DND-41 (cell line): Measurements from ENCODE around the gene TLNRD1.
A peak's percentile ranks its signal among the peaks of the same experiment; 100 is the strongest.

Experiments used
- ATAC-seq: fragments of 200-7000 bp; cut with Tn5 transposase; 3 replicates; pipeline ENCODE4 v1.9.1; 2021; ENCODE audit warnings: low read depth; ENCODE audit not compliant: insufficient read depth
- DNase-seq: peaks from one replicate; pipeline ENCODE4 v3.0.0-alpha.2; 2020
- H2AFZ ChIP-seq: 2 replicates; pipeline ENCODE4 v1.6.0; 2012; ENCODE audit warnings: low read depth, low read length
- H3K27ac ChIP-seq: 2 replicates; pipeline ENCODE4 v1.5.1; 2012; ENCODE audit warnings: low read length, inconsistent platforms
- H3K27me3 ChIP-seq: fragments of 200-600 bp; sonication (generic); 2 replicates; pipeline ENCODE4 v1.6.0; 2012; ENCODE audit warnings: low read length, mild to moderate bottlenecking, inconsistent platforms; ENCODE audit not compliant: insufficient read depth, poor library complexity
- H3K36me3 ChIP-seq: 2 replicates; pipeline ENCODE4 v1.5.1; 2012; ENCODE audit warnings: low read length, inconsistent platforms; ENCODE audit not compliant: insufficient read depth
- H3K4me1 ChIP-seq: 2 replicates; pipeline ENCODE4 v1.5.1; 2012; ENCODE audit warnings: mild to moderate bottlenecking, low read length; ENCODE audit not compliant: insufficient read depth
- H3K4me2 ChIP-seq: 2 replicates; pipeline ENCODE4 v1.6.0; 2012; ENCODE audit warnings: mild to moderate bottlenecking, moderate library complexity, low read length, inconsistent platforms; ENCODE audit not compliant: insufficient read depth
- H3K4me3 ChIP-seq, 2 experiments: fragments of 200-600 bp in 1 of 2; shearing (Covaris generic) in 1 of 2; 2 replicates each; pipeline ENCODE4 v1.5.1; 2012 to 2016; ENCODE audit warnings: inconsistent platforms in 2 of 2, low read length in 2 of 2, mild to moderate bottlenecking in 2 of 2, low read depth in 1 of 2, moderate library complexity in 1 of 2
- H3K79me2 ChIP-seq: 2 replicates; pipeline ENCODE4 v1.6.0; 2012; ENCODE audit warnings: low read length, inconsistent platforms; ENCODE audit not compliant: insufficient read depth
- H3K9ac ChIP-seq: 2 replicates; pipeline ENCODE4 v1.6.0; 2012; ENCODE audit warnings: low read depth, mild to moderate bottlenecking, inconsistent platforms, low read length, moderate library complexity
- H3K9me3 ChIP-seq: 2 replicates; pipeline ENCODE4 v1.5.1; 2012; ENCODE audit warnings: low read length, moderate library complexity, mild to moderate bottlenecking, inconsistent platforms; ENCODE audit not compliant: insufficient read depth, severe bottlenecking
- H4K20me1 ChIP-seq: 2 replicates; pipeline ENCODE4 v1.6.0; 2012; ENCODE audit warnings: low read length; ENCODE audit not compliant: insufficient read depth
- EZH2 ChIP-seq: IDR thresholded peaks from 3 replicates; pipeline ENCODE4 v1.6.1; 2012; ENCODE audit warnings: borderline replicate concordance, low read depth, mild to moderate bottlenecking, moderate library complexity, low read length, inconsistent platforms; ENCODE audit not compliant: severe bottlenecking
- TF ChIP-seq, protein P1 (sequence below): IDR thresholded peaks from 2 replicates; pipeline ENCODE4 v1.5.1; 2012; ENCODE audit warnings: borderline replicate concordance, low read length, moderate library complexity, mild to moderate bottlenecking; ENCODE audit not compliant: poor library complexity, severe bottlenecking; ENCODE audit errors: extremely low read depth

Gene TLNRD1

DNA sequence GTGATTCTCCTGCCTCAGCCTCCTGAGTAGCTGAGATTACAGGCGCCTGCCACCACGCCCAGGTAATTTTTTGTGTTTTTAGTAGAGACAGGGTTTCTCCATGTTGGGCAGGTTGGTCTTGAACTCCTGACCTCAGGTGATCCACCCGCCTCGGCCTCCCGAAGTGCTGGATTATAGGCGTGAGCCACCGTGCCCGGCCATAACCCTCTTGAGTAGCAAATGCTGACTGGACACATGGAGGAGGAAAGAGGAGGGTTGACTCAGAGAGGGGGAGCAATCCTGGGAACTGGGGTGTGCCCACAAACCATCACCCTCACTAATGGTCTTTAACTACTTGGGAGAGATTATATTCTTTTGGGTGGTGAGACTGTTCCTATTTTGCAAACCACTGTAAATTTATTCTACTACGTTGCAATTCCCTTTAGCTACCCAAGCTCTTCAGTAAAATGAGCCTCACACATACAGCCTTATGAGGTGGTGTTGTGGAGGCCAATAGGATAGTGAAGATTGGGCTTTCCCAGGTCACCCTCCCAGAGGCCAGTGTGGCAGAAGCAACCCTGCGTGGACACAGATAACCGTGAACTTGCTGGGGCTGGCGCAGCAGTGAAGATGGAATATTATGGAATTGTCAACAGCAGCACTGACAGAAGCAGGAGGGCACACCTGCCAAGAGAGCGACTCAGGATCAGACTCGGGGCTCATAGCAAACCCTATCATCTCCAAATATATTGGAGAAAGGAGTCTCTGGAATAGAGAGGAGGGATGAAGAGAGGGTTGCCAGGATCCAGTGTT lies 37.4 kb downstream of the TLNRD1 start:
- Histone ChIP-seq H3K9ac (no peak overlapping the region), H3K4me1 (no peaks in the 10 kb centered on the region), H3K27ac (no peak overlapping the region), H3K27me3 (no peaks in the 10 kb centered on the region), H2AFZ (no peak overlapping the region), H3K4me3 (no peak overlapping the region), H3K79me2 (no peaks in the 10 kb centered on the region), H3K4me2 (no peak overlapping the region), H3K36me3 (no peaks in the 10 kb centered on the region), H3K9me3 (no peaks in the 10 kb centered on the region), H4K20me1 (no peaks in the 10 kb centered on the region)
- ATAC-seq (no peak), DNase-seq (no peak)
- TF ChIP-seq, protein P1, sequence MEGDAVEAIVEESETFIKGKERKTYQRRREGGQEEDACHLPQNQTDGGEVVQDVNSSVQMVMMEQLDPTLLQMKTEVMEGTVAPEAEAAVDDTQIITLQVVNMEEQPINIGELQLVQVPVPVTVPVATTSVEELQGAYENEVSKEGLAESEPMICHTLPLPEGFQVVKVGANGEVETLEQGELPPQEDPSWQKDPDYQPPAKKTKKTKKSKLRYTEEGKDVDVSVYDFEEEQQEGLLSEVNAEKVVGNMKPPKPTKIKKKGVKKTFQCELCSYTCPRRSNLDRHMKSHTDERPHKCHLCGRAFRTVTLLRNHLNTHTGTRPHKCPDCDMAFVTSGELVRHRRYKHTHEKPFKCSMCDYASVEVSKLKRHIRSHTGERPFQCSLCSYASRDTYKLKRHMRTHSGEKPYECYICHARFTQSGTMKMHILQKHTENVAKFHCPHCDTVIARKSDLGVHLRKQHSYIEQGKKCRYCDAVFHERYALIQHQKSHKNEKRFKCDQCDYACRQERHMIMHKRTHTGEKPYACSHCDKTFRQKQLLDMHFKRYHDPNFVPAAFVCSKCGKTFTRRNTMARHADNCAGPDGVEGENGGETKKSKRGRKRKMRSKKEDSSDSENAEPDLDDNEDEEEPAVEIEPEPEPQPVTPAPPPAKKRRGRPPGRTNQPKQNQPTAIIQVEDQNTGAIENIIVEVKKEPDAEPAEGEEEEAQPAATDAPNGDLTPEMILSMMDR: no peak

DNA sequence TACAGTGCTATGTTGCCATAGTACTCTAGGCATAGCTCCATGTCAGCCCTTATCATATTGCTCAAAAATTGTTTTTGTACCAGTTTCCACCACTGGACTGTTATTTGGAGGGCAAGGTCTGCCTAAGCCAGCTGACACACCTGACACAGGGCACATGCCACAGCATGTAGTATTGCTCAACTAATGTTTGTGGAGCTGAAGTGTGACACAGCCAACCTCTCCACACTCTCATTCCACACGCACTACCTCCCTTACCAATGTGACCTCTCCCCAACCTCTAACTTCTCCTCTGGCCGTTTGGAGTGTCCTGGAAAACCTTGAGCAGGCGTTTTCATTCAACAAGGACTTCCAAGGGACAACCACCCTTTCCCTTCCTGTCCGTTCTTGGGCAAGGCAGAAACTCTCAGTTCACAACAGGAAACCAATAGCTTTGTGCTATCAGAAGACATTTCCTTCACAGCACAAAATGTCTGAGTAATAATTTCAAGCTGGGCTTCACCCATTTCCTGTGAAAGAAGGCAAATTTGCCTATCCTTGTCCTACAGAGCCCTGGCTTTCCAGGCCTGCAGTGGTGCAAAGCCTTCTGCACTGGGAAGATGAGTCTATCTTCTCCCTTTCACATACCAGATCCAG lies 38.4 kb downstream of the TLNRD1 start:
- Histone ChIP-seq H3K4me2 (no peak overlapping the region), H3K27me3 (no peaks in the 10 kb centered on the region), H3K4me1 (no peaks in the 10 kb centered on the region), H3K27ac (no peak overlapping the region), H3K36me3 (no peaks in the 10 kb centered on the region), H3K9ac (no peak overlapping the region), H3K9me3 (no peaks in the 10 kb centered on the region), H3K79me2 (no peaks in the 10 kb centered on the region), H3K4me3 (no peak overlapping the region), H2AFZ (0 out of 2 replicates have a peak overlapping the region, but pooled peaks have one; percentile 13), H4K20me1 (no peaks in the 10 kb centered on the region)
- DNase-seq (no peak), ATAC-seq (no peak)
- TF ChIP-seq, protein P1: no peak
- no peak for TF ChIP-seq EZH2

DNA sequence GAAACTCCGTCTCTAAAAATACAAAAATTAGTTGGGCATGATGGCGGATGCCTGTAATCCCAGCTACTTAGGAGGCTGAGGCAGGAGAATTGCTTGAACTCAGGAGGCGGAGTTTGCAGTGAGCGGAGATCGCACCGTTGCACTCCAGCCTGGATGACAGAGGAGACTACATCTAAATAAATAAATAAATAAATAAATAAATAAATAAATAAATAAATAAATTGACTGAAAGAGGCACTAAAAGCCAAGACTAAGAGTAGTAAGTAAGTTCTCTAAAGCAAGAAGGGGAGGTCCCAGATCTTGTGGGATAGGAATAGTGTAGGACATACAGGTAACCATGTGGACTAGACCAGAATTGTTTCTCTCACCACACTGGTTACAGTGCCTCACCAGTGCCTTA lies 40.0 kb downstream of the TLNRD1 start:
- H3K9me3 ChIP-seq: no peaks in the 10 kb centered on the region
- no peak overlapping the region for H3K4me3 ChIP-seq
- no peaks in the 10 kb centered on the region for H3K79me2 ChIP-seq
- TF ChIP-seq, protein P1: no peak
- no peak for TF ChIP-seq EZH2
- no peak for ATAC-seq
- H3K9ac ChIP-seq: no peak overlapping the region
- no peak overlapping the region for H2AFZ ChIP-seq
- no peaks in the 10 kb centered on the region for H3K4me1 ChIP-seq
- no peak for DNase-seq
- H3K36me3 ChIP-seq: no peaks in the 10 kb centered on the region
- H4K20me1 ChIP-seq: no peaks in the 10 kb centered on the region
- no peak overlapping the region for H3K27ac ChIP-seq
- H3K27me3 ChIP-seq: no peaks in the 10 kb centered on the region
- H3K4me2 ChIP-seq: no peak overlapping the region
